Hematopoietic multipotent progenitor cell (in vitro differentiated cells): ENCODE data around the gene MUC4. TPM values are rescaled to one million over a fixed set of nuclear protein-coding genes. Genes with fewer than 3 reads are reported as not detected.
"Not testable (repeated sequence)": the region's sequence is repeated elsewhere in the genome, so short reads cannot be mapped to it uniquely, and the experiment has no call there.

Source experiments
- DNase-seq, 3 donors: peaks; one replicate each; pipeline ENCODE4 v3.0.0-alpha.2; 2011 to 2015; ENCODE audit warnings: low read depth in 2 of 3, low spot score in 2 of 3
- total RNA-seq: library from RNA; depleted of rRNA; stranded (reverse); fragments of >200 nt; gene quantifications from one replicate; pipeline ENCODE4 v1.2.3, GENCODE V29; 2012

MUC4 gene
- total RNA-seq, 1 donor: under 0.01 TPM

GRCh38 chr3:195794708-195795107 is 17.0 kb downstream of the MUC4 start:
- no peak for DNase-seq

GRCh38 chr3:195792621-195793020 is 19.1 kb downstream of the MUC4 start:
- not testable (repeated sequence) for DNase-seq

- DNase-seq: no peak
These were observed 20.8 kb downstream of the MUC4 start for GRCh38 chr3:195790901-195791300.

- no peak for DNase-seq
These were observed 22.8 kb downstream of the MUC4 start for GRCh38 chr3:195788711-195789581.

GRCh38 chr3:195785781-195786405 is 25.8 kb downstream of the MUC4 start:
- DNase-seq: not testable (repeated sequence)

GRCh38 chr3:195784031-195784430 is 27.7 kb downstream of the MUC4 start:
- DNase-seq: not testable (repeated sequence)

- DNase-seq: not testable (repeated sequence)
These were observed 30.5 kb downstream of the MUC4 start for GRCh38 chr3:195781236-195781635.

- no peak for DNase-seq
These were observed 33.8 kb downstream of the MUC4 start for GRCh38 chr3:195777975-195778374.

- DNase-seq: peak in 2 of 3 donors; percentile 36 to 45
These were observed 36.8 kb downstream of the MUC4 start for GRCh38 chr3:195774917-195775316.

- DNase-seq: no peak
These were observed 37.7 kb downstream of the MUC4 start for GRCh38 chr3:195773956-195774537.

- DNase-seq: no peak
These were observed 40.0 kb downstream of the MUC4 start for GRCh38 chr3:195771646-195772300.

- not testable (repeated sequence) for DNase-seq
These were observed 40.7 kb downstream of the MUC4 start for GRCh38 chr3:195770841-195771645.

- DNase-seq: no peak
These were observed 41.5 kb downstream of the MUC4 start for GRCh38 chr3:195770081-195770840.

GRCh38 chr3:195769551-195769950 is 42.2 kb downstream of the MUC4 start:
- no peak for DNase-seq

- DNase-seq: no peak
These were observed 42.9 kb downstream of the MUC4 start for GRCh38 chr3:195768831-195769303.

- DNase-seq: no peak
These were observed 43.3 kb downstream of the MUC4 start for GRCh38 chr3:195768414-195768813.

- no peak for DNase-seq
These were observed 43.9 kb downstream of the MUC4 start for GRCh38 chr3:195767792-195768191.

- DNase-seq: no peak
These were observed 45.1 kb downstream of the MUC4 start for GRCh38 chr3:195766671-195767070.

GRCh38 chr3:195764961-195765706 is 46.6 kb downstream of the MUC4 start:
- no peak for DNase-seq
